CD4-positive, CD25-positive, alpha-beta regulatory T cell (primary cell): ENCODE data around the gene SWAP70. TPM values are rescaled to one million over a fixed set of nuclear protein-coding genes. Genes with fewer than 3 reads are reported as not detected.

ENCODE experiments used
- ATAC-seq, 2 donors: fragments of 150-1000 bp; cut with Tn5 transposase; one replicate each; pipeline ENCODE4 v1.10.0; 2021; ENCODE audit warnings: low read depth in 2 of 2, moderate number of reproducible peaks in 2 of 2, moderate library complexity in 1 of 2
- DNase-seq, 3 donors: peaks; one replicate each; pipeline versions ENCODE4 v3.0.0 to v3.0.0-alpha.2; 2012 to 2022; ENCODE audit warnings: mixed read lengths in 1 of 3
- H3K27ac ChIP-seq: one replicate; pipeline ENCODE4 v1.7.0; 2013; ENCODE audit warnings: mild to moderate bottlenecking, low read length; ENCODE audit not compliant: insufficient read depth, poor library complexity, severe bottlenecking
- H3K27me3 ChIP-seq: one replicate; pipeline ENCODE4 v1.7.0; 2013; ENCODE audit warnings: low read length; ENCODE audit not compliant: control insufficient read depth, insufficient read depth
- H3K36me3 ChIP-seq: one replicate; pipeline ENCODE4 v1.7.0; 2013; ENCODE audit warnings: mild to moderate bottlenecking, low read length, moderate library complexity; ENCODE audit not compliant: control insufficient read depth, insufficient read depth
- H3K4me1 ChIP-seq: 2 replicates; pipeline ENCODE4 v1.7.0; 2013; ENCODE audit warnings: mild to moderate bottlenecking, low read length; ENCODE audit not compliant: insufficient read depth, control insufficient read depth, poor library complexity, severe bottlenecking
- H3K4me3 ChIP-seq: one replicate; pipeline ENCODE4 v1.7.0; 2013; ENCODE audit warnings: low read depth, mild to moderate bottlenecking, low read length, moderate library complexity
- H3K9me3 ChIP-seq, 2 experiments: 1 replicate in 1 of 2; 2 replicates in 1 of 2; pipeline ENCODE4 v1.7.0; 2013; ENCODE audit warnings: low read length in 2 of 2, mild to moderate bottlenecking in 1 of 2, moderate library complexity in 1 of 2; ENCODE audit not compliant: control insufficient read depth in 2 of 2
- H3K27ac Mint-ChIP-seq, 3 donors: one replicate each; pipeline ENCODE4 v1.8.0; 2020 to 2022; ENCODE audit warnings: mild to moderate bottlenecking in 3 of 3, mixed read lengths in 3 of 3, moderate library complexity in 2 of 3
- H3K27me3 Mint-ChIP-seq: one replicate; pipeline ENCODE4 v1.8.0; 2022; ENCODE audit warnings: mild to moderate bottlenecking, mixed read lengths
- H3K36me3 Mint-ChIP-seq: one replicate; pipeline ENCODE4 v1.8.0; 2020; ENCODE audit warnings: mixed read lengths
- H3K4me1 Mint-ChIP-seq, 4 donors: one replicate each; pipeline ENCODE4 v1.8.0; 2020 to 2022; ENCODE audit warnings: mixed read lengths in 4 of 4, mild to moderate bottlenecking in 1 of 4
- H3K4me3 Mint-ChIP-seq, 4 donors: one replicate each; pipeline ENCODE4 v1.8.0; 2020 to 2022; ENCODE audit warnings: mild to moderate bottlenecking in 4 of 4, mixed read lengths in 4 of 4, moderate library complexity in 3 of 4
- H3K9me3 Mint-ChIP-seq, 7 donors: one replicate each; pipeline ENCODE4 v1.8.0; 2020 to 2022; ENCODE audit warnings: mixed read lengths in 7 of 7, mild to moderate bottlenecking in 3 of 7, moderate library complexity in 2 of 7
- polyA plus RNA-seq, 4 donors: library from polyadenylated mRNA; unstranded; fragments of 300-500 nt; fragmentation: Illumina TruSeq; gene quantifications; one replicate each; pipeline ENCODE4 v1.2.3, GENCODE V29; 2021
- total RNA-seq: library from RNA; stranded (reverse); gene quantifications from one replicate; pipeline ENCODE4 v1.2.3, GENCODE V29; 2022

Gene SWAP70
- total and polyA plus RNA-seq, 5 donors from 2014 or later = 6.1 to 16.3 (median 13.2) TPM

- peaks cover 4 to 5% of the 10 kb centered on the region in 2 experiments for H3K9me3 ChIP-seq
- peaks cover 3% of the 10 kb centered on the region for H3K27me3 ChIP-seq
- Mint-ChIP-seq H3K36me3 (no peaks in the 10 kb centered on the region), H3K27ac (peak overlapping the region in 1 of 3 donors; percentile 83), H3K27me3 (peaks cover 21% of the 10 kb centered on the region), H3K4me3 (peak overlapping the region; percentile 61 to 93 (median 88)), H3K9me3 (peaks cover 0 to 8% (median 4%) of the 10 kb centered on the region in 7 donors), H3K4me1 (peaks cover 29 to 54% (median 43%) of the 10 kb centered on the region in 4 donors)
- ATAC-seq = no peak
- no peak overlapping the region for H3K27ac ChIP-seq
- DNase-seq = no peak
- H3K4me3 ChIP-seq = peak overlapping the region; percentile 77
- peaks cover 9% of the 10 kb centered on the region for H3K4me1 ChIP-seq
- H3K36me3 ChIP-seq = no peaks in the 10 kb centered on the region
These were observed 1.9 kb downstream of the SWAP70 start for GRCh38 chr11:9665749-9666148.

- Mint-ChIP-seq H3K27ac (no peak overlapping the region), H3K4me1 (peaks cover 20 to 45% (median 32%) of the 10 kb centered on the region in 4 donors), H3K9me3 (peaks cover 0 to 8% (median 4%) of the 10 kb centered on the region in 7 donors), H3K4me3 (no peak overlapping the region), H3K36me3 (no peaks in the 10 kb centered on the region), H3K27me3 (no peaks in the 10 kb centered on the region)
- Histone ChIP-seq H3K27ac (no peak overlapping the region), H3K9me3 (peaks cover 4 to 5% of the 10 kb centered on the region in 2 experiments), H3K27me3 (no peaks in the 10 kb centered on the region), H3K4me1 (no peaks in the 10 kb centered on the region), H3K36me3 (no peaks in the 10 kb centered on the region), H3K4me3 (no peak overlapping the region)
- ATAC-seq = no peak
- DNase-seq = no peak
These were observed 6.1 kb downstream of the SWAP70 start for GRCh38 chr11:9669954-9670353.

GRCh38 chr11:9672288-9672916 lies 8.5 kb downstream of the SWAP70 start:
- Histone ChIP-seq H3K9me3 (no peaks in the 10 kb centered on the region), H3K36me3 (no peaks in the 10 kb centered on the region), H3K4me1 (no peaks in the 10 kb centered on the region), H3K27me3 (no peaks in the 10 kb centered on the region), H3K27ac (no peak overlapping the region), H3K4me3 (no peak overlapping the region)
- H3K36me3 Mint-ChIP-seq = no peaks in the 10 kb centered on the region
- no peak overlapping the region for H3K4me3 Mint-ChIP-seq
- H3K9me3 Mint-ChIP-seq = no peaks in the 10 kb centered on the region
- no peak overlapping the region for H3K27ac Mint-ChIP-seq
- no peak for ATAC-seq
- no peaks in the 10 kb centered on the region for H3K27me3 Mint-ChIP-seq
- no peak for DNase-seq
- H3K4me1 Mint-ChIP-seq = peaks cover 9 to 38% (median 21%) of the 10 kb centered on the region in 4 donors

- Histone ChIP-seq H3K27ac (no peak overlapping the region), H3K4me1 (no peaks in the 10 kb centered on the region), H3K27me3 (no peaks in the 10 kb centered on the region), H3K9me3 (no peaks in the 10 kb centered on the region), H3K4me3 (no peak overlapping the region), H3K36me3 (no peaks in the 10 kb centered on the region)
- no peak overlapping the region for H3K27ac Mint-ChIP-seq
- no peaks in the 10 kb centered on the region for H3K9me3 Mint-ChIP-seq
- peaks cover 9 to 36% (median 22%) of the 10 kb centered on the region in 4 donors for H3K4me1 Mint-ChIP-seq
- no peaks in the 10 kb centered on the region for H3K36me3 Mint-ChIP-seq
- no peak overlapping the region for H3K4me3 Mint-ChIP-seq
- ATAC-seq = no peak
- no peak for DNase-seq
- H3K27me3 Mint-ChIP-seq = no peaks in the 10 kb centered on the region
These were observed 9.0 kb downstream of the SWAP70 start for GRCh38 chr11:9672918-9673317.

- Mint-ChIP-seq H3K27me3 (no peaks in the 10 kb centered on the region), H3K4me1 (peaks cover 0 to 22% (median 14%) of the 10 kb centered on the region in 4 donors), H3K9me3 (no peaks in the 10 kb centered on the region), H3K36me3 (no peaks in the 10 kb centered on the region), H3K4me3 (no peak overlapping the region), H3K27ac (no peak overlapping the region)
- H3K27ac ChIP-seq = no peak overlapping the region
- no peaks in the 10 kb centered on the region for H3K27me3 ChIP-seq
- no peaks in the 10 kb centered on the region for H3K36me3 ChIP-seq
- no peaks in the 10 kb centered on the region for H3K4me1 ChIP-seq
- DNase-seq (no peak), ATAC-seq (no peak)
- H3K4me3 ChIP-seq = no peak overlapping the region
- no peaks in the 10 kb centered on the region for H3K9me3 ChIP-seq
These were observed 11.8 kb downstream of the SWAP70 start for GRCh38 chr11:9675691-9676090.

GRCh38 chr11:9677951-9678350 lies 14.1 kb downstream of the SWAP70 start:
- Mint-ChIP-seq H3K4me3 (no peak overlapping the region), H3K9me3 (no peaks in the 10 kb centered on the region), H3K27ac (no peak overlapping the region), H3K4me1 (peaks cover 0 to 22% (median 13%) of the 10 kb centered on the region in 4 donors), H3K36me3 (no peaks in the 10 kb centered on the region), H3K27me3 (no peaks in the 10 kb centered on the region)
- no peak overlapping the region for H3K27ac ChIP-seq
- H3K4me3 ChIP-seq = no peak overlapping the region
- DNase-seq (no peak), ATAC-seq (no peak)
- H3K27me3 ChIP-seq = no peaks in the 10 kb centered on the region
- H3K9me3 ChIP-seq = no peaks in the 10 kb centered on the region
- peaks cover 3% of the 10 kb centered on the region for H3K4me1 ChIP-seq
- no peaks in the 10 kb centered on the region for H3K36me3 ChIP-seq

- no peak for DNase-seq
- H3K27me3 ChIP-seq = no peaks in the 10 kb centered on the region
- no peaks in the 10 kb centered on the region for H3K36me3 ChIP-seq
- ATAC-seq = no peak
- no peak overlapping the region for H3K27ac ChIP-seq
- H3K9me3 Mint-ChIP-seq = no peaks in the 10 kb centered on the region
- H3K4me3 ChIP-seq = no peak overlapping the region
- H3K4me3 Mint-ChIP-seq = peak overlapping the region in 1 of 4 donors; percentile 62
- no peaks in the 10 kb centered on the region for H3K9me3 ChIP-seq
- no peak overlapping the region for H3K27ac Mint-ChIP-seq
- peaks cover 0 to 21% (median 10%) of the 10 kb centered on the region in 4 donors for H3K4me1 Mint-ChIP-seq
- H3K27me3 Mint-ChIP-seq = no peaks in the 10 kb centered on the region
- H3K36me3 Mint-ChIP-seq = peaks cover under 1% of the 10 kb centered on the region
- H3K4me1 ChIP-seq = peaks cover 3% of the 10 kb centered on the region
These were observed 14.7 kb downstream of the SWAP70 start for GRCh38 chr11:9678576-9678975.

- H3K27ac Mint-ChIP-seq = no peak overlapping the region
- Histone ChIP-seq H3K27ac (no peak overlapping the region), H3K4me1 (peaks cover 3% of the 10 kb centered on the region)
These were observed 16.2 kb downstream of the SWAP70 start for GRCh38 chr11:9680028-9680427.

More at GRCh38 chr11:9680028-9680427, 16.2 kb downstream of the SWAP70 start:
- DNase-seq = no peak
- Mint-ChIP-seq H3K4me3 (no peak overlapping the region), H3K36me3 (peaks cover 3% of the 10 kb centered on the region), H3K4me1 (peaks cover 0 to 16% (median 8%) of the 10 kb centered on the region in 4 donors), H3K27me3 (no peaks in the 10 kb centered on the region), H3K9me3 (no peaks in the 10 kb centered on the region)
- ATAC-seq = no peak
- Histone ChIP-seq H3K9me3 (no peaks in the 10 kb centered on the region), H3K27me3 (no peaks in the 10 kb centered on the region), H3K4me3 (no peak overlapping the region), H3K36me3 (no peaks in the 10 kb centered on the region)
